Stimulated activated CD8-positive, alpha-beta memory T cell treated with anti-CD3 and anti-CD28 coated beads, Interleukin-4, amount 100 ng/mL, for 4 hours (primary cell): ENCODE data around the gene SOX3.

Source experiments
- DNase-seq, 2 donors: peaks; one replicate each; pipeline ENCODE4 v3.0.0-alpha.2; 2020; ENCODE audit warnings: low read depth in 2 of 2, low spot score in 1 of 2

SOX3 gene

GRCh38 chrX:140504371-140505324 lies at the start of gene SOX3:
SOX3 (minus strand) TSS chrX:140505069; CDS start chrX:140505060, 9 bp downstream.
- DNase-seq, result no peak

GRCh38 chrX:140548985-140549384 lies 44.1 kb upstream of the SOX3 start:
- no peak for DNase-seq

GRCh38 chrX:140526171-140526570 lies 21.3 kb upstream of the SOX3 start:
- no peak for DNase-seq

- no peak for DNase-seq
Measured at GRCh38 chrX:140525448-140525847, 20.6 kb upstream of the SOX3 start.

- no peak for DNase-seq
Measured at GRCh38 chrX:140524556-140524955, 19.7 kb upstream of the SOX3 start.

- DNase-seq, result no peak
Measured at GRCh38 chrX:140521393-140521792, 16.5 kb upstream of the SOX3 start.

GRCh38 chrX:140514554-140514953 lies 9.7 kb upstream of the SOX3 start:
- no peak for DNase-seq

- DNase-seq, result no peak
Measured at GRCh38 chrX:140510895-140511295, 6.0 kb upstream of the SOX3 start.

GRCh38 chrX:140510306-140510676 lies 5.4 kb upstream of the SOX3 start:
- no peak for DNase-seq

- no peak for DNase-seq
Measured at GRCh38 chrX:140509468-140510305, 4.8 kb upstream of the SOX3 start.

- no peak for DNase-seq
Measured at GRCh38 chrX:140508958-140509357, 4.1 kb upstream of the SOX3 start.

GRCh38 chrX:140507982-140508305 lies 3.1 kb upstream of the SOX3 start:
- DNase-seq, result no peak

GRCh38 chrX:140507223-140507981 lies 2.5 kb upstream of the SOX3 start:
- no peak for DNase-seq

GRCh38 chrX:140505421-140506337 lies 810 bp upstream of the SOX3 start:
- DNase-seq, result no peak

- no peak for DNase-seq
Measured at GRCh38 chrX:140503714-140504351, 1.0 kb downstream of the SOX3 start.

GRCh38 chrX:140503238-140503601 lies 1.6 kb downstream of the SOX3 start:
- DNase-seq, result no peak

GRCh38 chrX:140502491-140503237 lies 2.2 kb downstream of the SOX3 start:
- DNase-seq, result no peak

GRCh38 chrX:140501940-140502468 lies 2.9 kb downstream of the SOX3 start:
- DNase-seq, result no peak

- DNase-seq, result no peak
Measured at GRCh38 chrX:140501321-140501720, 3.5 kb downstream of the SOX3 start.
